H4 (cell line): ENCODE data around the gene PIERCE2. TPM values are rescaled to one million over a fixed set of nuclear protein-coding genes. Genes with fewer than 3 reads are reported as not detected.
"Not testable (repeated sequence)": the region's sequence is repeated elsewhere in the genome, so short reads cannot be mapped to it uniquely, and the experiment has no call there.

Source experiments
- DNase-seq: peaks from one replicate; pipeline ENCODE4 v3.0.0-alpha.2; 2015; ENCODE audit warnings: low spot score
- total RNA-seq: library from RNA; depleted of rRNA; stranded (reverse); fragments of >200 nt; shearing (Covaris generic); gene quantifications from 2 replicates; pipeline ENCODE4 v1.2.3, GENCODE V29; 2014; rRNA removed

PIERCE2 gene
- total RNA-seq, 1 experiment from 2014 or later, result 1.3 TPM

- peak; percentile 29 for DNase-seq
Observed at GRCh38 chr15:55434989-55435825, 26.9 kb downstream of the PIERCE2 start.

GRCh38 chr15:55443141-55443540 lies 34.8 kb downstream of the PIERCE2 start:
- not testable (repeated sequence) for DNase-seq

- DNase-seq, result not testable (repeated sequence)
Observed at GRCh38 chr15:55445936-55446335, 37.6 kb downstream of the PIERCE2 start.

- not testable (repeated sequence) for DNase-seq
Observed at GRCh38 chr15:55446379-55447029, 38.2 kb downstream of the PIERCE2 start.

GRCh38 chr15:55447030-55447394 lies 38.7 kb downstream of the PIERCE2 start:
- not testable (repeated sequence) for DNase-seq

- no peak for DNase-seq
Observed at GRCh38 chr15:55457401-55458022, 49.2 kb downstream of the PIERCE2 start.

GRCh38 chr15:55461447-55461846 lies 53.2 kb downstream of the PIERCE2 start:
- DNase-seq, result no peak

- no peak for DNase-seq
Observed at GRCh38 chr15:55468321-55468720, 60.0 kb downstream of the PIERCE2 start.

Other genes starting within 250 kb of the PIERCE2 start
- gene RSL24D1, start 211.6 kb upstream of the PIERCE2 start, total RNA-seq, result 125 and 145 TPM in 2 replicates
- 9.6 and 15.9 TPM in 2 replicates for gene RAB27A, start 118.7 kb upstream of the PIERCE2 start, total RNA-seq
- gene PIGBOS1, start 89.4 kb upstream of the PIERCE2 start, total RNA-seq, result 12.9 and 15.8 TPM in 2 replicates
- gene PIGB, start 89.3 kb upstream of the PIERCE2 start, total RNA-seq, result 23.7 and 26.2 TPM in 2 replicates
- gene CCPG1, start 136 bp upstream of the PIERCE2 start, total RNA-seq, result 79.0 and 90.7 TPM in 2 replicates
- 1.3 and 2.6 TPM in 2 replicates for gene DNAAF4, start 99.7 kb downstream of the PIERCE2 start, total RNA-seq
- 7.2 and 7.8 TPM in 2 replicates for gene PYGO1, start 179.8 kb downstream of the PIERCE2 start, total RNA-seq